C4-2B (cell line): Measurements from ENCODE around the gene AZIN2.
"Not testable (repeated sequence)": the region's sequence is repeated elsewhere in the genome, so short reads cannot be mapped to it uniquely, and the experiment has no call there.

Experiments
- H3K27ac ChIP-seq: fragments of 450-650 bp; 2 replicates; pipeline ENCODE4 v1.5.1; 2017
- CTCF ChIP-seq: fragments of 450-650 bp; conservative IDR thresholded peaks from 2 replicates; pipeline ENCODE4 v1.5.1; 2017; ENCODE audit warnings: mild to moderate bottlenecking
- ZFX ChIP-seq: fragments of 450-650 bp; IDR thresholded peaks from 2 replicates; pipeline ENCODE4 v1.6.1; 2017

Gene AZIN2

DNA sequence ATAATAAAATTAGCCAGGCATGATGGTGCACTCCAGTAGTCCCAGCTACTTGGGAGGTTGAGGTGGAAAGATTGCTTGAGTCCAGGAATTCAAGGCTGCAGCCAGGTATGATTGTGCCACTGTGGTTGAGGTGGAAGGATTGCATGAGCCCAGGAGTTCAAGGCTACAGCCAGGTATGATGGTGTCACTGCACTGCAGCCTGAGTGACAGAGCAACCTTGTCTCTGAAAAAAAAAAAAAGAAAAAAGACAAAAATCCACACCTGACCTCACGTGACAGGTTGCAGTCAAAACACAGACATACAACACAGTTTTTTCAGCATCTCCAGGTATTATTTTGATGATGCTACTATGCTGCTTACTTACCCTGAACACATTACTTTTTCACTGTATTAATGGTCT, 39.9 kb upstream of the AZIN2 start:
- no peak overlapping the region for H3K27ac ChIP-seq
- no peak for TF ChIP-seq ZFX
- no peak for TF ChIP-seq CTCF

DNA sequence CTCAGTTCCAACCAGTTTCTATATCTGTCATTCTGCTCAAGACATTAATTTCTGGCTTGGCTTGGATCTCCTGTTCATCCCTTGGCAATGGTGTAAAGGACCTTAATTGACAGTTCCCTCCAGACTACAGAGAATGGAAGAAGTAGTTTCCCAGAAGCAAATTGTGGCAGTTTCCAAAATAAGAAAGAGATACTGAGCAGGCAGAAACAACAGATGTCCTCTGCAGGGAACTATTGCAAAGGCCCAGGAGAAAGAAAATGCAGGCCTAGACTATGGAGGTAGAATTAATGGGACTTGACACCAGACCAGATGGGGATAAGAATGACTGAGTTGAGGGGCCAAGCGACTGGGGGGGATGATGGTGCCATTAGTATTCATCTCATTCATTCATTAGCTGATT, 38.1 kb upstream of the AZIN2 start:
- no peak overlapping the region for H3K27ac ChIP-seq
- TF ChIP-seq ZFX (no peak), CTCF (no peak)

GRCh38 chr1:33043267-33044092, 37.5 kb upstream of the AZIN2 start:
- H3K27ac ChIP-seq = no peak overlapping the region
- no peak for TF ChIP-seq ZFX

GRCh38 chr1:33045246-33045645, 35.7 kb upstream of the AZIN2 start:
- no peak overlapping the region for H3K27ac ChIP-seq
- TF ChIP-seq CTCF (no peak), ZFX (no peak)

DNA sequence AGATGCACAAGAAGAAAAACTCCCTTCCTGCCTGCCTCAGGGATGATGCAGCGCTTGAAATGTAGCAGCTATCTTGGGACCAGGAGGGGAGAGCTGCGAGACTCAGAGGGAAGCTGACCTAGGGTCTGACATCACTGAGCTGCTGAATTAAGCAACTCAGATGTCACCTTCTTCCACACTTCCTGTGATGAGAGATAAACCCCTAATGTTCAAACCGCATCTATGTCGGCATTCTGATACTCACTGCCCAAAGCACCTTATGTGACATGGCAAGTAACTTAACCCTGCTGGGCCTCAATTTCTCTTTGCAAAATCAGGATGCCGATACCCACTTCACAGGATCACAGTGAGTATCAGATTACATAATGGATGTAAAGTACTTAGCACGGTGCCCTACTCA, 35.1 kb upstream of the AZIN2 start:
- no peak for TF ChIP-seq ZFX
- TF ChIP-seq CTCF = no peak
- no peak overlapping the region for H3K27ac ChIP-seq

- H3K27ac ChIP-seq = not testable (repeated sequence)
Measured at GRCh38 chr1:33046234-33046633, 34.7 kb upstream of the AZIN2 start.

DNA sequence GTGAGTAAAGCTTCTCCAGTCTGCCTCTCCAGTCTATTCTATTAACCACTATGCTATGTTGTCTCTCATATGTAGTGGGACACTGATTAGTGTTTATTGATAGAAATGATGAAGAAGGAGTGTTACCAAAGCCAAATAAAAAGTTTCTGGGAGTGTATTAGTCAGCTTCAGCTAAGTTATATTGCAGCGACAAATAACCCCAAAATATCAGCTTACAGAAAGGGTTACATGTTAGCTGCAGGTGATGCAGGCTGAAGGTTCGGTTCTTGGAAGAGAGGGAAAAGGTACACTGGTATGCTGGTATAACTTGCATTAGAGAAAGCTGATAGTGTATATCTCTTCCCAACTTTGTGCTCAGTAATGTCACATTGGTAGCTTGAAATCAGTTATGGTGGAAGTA, 33.7 kb upstream of the AZIN2 start:
- no peak overlapping the region for H3K27ac ChIP-seq
- no peak for TF ChIP-seq ZFX
- TF ChIP-seq CTCF = no peak

DNA sequence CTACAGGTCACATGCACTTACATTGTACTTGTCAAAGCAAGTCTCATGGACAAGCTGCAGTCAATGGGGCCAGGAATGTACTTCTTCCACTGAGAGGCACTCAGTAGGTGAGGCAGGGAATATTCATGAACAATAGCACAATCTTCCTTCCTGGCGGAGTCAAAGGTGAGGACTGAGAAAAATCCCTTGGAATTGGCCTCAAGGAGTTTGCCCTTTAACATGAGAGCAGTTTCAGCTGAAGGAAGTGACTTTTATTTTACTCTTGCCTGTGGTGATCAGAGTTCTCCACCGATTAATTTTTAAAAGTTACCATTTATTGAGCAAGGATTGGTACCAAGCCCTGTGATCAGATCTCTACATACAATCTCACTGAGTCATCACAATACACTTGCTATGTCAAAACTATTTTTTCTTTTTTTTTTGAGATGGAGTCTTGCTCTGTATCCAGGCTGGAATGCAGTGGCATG, 33.1 kb upstream of the AZIN2 start:
- TF ChIP-seq ZFX = no peak
- no peak for TF ChIP-seq CTCF
- no peak overlapping the region for H3K27ac ChIP-seq
